OCI-M2 (cell line): ENCODE results near the gene ARG2.

Experiments used
- DNase-seq: peaks from one replicate; lab custom pipeline; 2025; ENCODE audit not compliant: unreplicated experiment; lab: John Stamatoyannopoulos, UW

Gene ARG2

GRCh38 chr14:67680121-67680602, 60.4 kb downstream of the ARG2 start:
- DNase-seq, result peak; percentile 81

- DNase-seq, result no peak
Measured at GRCh38 chr14:67680941-67681340, 61.2 kb downstream of the ARG2 start.

DNA sequence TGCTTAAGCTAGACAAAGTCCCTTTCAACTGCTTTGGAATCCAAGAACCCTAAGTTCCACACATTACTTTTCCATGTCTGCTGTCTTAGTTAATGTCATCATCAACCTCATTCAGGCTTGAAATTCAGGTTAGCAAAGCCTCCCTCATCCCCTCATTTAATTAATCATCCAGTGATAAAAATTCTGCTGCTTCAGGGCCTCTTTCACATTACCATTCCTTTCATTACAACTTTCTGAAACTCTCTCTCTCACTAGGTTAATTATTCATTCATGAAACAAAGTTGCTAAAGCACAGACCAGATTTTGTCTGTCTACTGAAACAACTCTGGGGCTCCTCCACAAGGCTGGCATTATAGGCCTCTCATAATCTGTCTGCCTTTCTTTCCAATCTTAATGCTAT, 64.1 kb downstream of the ARG2 start:
- DNase-seq, result no peak

DNA sequence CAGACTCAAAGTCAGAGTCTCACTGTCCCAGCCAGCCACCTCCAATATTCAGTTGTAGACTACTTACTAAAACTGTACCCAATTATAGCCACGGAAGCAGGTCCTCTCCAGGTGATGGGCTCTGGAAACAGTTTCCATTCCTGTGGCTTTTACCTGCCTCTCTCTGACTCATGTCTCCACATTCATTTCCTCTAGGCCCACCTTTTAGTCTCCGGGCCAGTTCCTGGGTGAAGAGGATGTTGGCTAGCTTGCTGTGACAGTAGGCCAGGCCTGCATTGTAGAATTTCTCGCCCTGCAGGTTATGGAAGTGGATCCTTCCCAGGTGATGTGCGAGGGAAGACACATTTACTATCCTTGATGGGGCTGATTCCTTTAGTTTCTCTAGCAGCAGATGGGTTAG, 70.3 kb downstream of the ARG2 start:
- no peak for DNase-seq

DNA sequence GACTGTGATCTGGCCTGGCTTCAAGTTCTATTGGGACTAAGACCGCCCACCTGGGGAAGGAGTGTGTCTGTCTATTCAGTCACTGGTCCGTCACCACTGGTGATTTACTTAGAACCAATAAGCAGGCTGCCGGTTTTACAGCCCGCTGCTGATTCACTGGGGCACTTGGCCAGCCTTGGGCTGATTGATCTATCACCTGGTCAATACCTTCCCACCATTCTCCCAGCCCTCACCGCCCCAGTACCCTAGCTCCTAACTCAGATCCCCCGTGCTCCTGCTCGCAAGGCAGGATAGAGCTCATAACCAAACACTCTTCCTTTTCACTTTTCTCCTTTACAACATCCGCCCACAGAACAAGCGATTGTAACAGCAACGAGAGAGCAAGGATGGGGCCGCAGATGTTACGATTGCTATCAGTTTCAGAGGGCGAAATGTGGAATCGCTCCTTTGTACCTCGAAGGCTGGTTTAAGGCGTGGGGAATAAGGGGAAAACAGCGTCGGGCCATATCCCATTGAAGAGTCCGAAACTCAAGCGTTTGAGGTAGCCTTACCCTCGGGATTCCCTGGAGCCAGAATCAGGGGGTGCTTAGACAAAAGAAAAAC, 75.2 kb downstream of the ARG2 start:
- DNase-seq, result peak; percentile 63

- DNase-seq, result peak; percentile 78
Measured at GRCh38 chr14:67695394-67695949, 75.8 kb downstream of the ARG2 start, which contains the start of gene RDH11. Gene RDH11, minus strand, starts transcription at chr14:67695764. Its CDS starts 61 bp downstream, at chr14:67695703.

- DNase-seq, result no peak
Measured at GRCh38 chr14:67697006-67697405, 77.3 kb downstream of the ARG2 start.

GRCh38 chr14:67698179-67698578, 78.5 kb downstream of the ARG2 start:
- DNase-seq, result no peak
